HepG2 (cell line): ENCODE results near the gene LGI1. TPM values are rescaled to one million over a fixed set of nuclear protein-coding genes. Genes with fewer than 3 reads are reported as not detected.

ENCODE experiments used
- ATAC-seq: fragments of 200-7000 bp; cut with Tn5 transposase; 3 replicates; pipeline ENCODE4 v1.9.1; 2020; ENCODE audit warnings: mild to moderate bottlenecking, moderate library complexity
- BruUV-seq: library from RNA; stranded (reverse); fragments of 400-500 nt; replicated peaks from 2 replicates; lab custom pipeline; 2021; lab: Mats Ljungman, UMichigan
- CTCF ChIA-PET: fragments of 300-600 bp; formaldehyde crosslinking; extraction: SDS; loops from one replicate; lab custom pipeline; 2021; ENCODE audit warnings: low total read pairs, inconsistent platforms, low intra/inter-chr PET ratio; lab: Yijun Ruan, JAX
- POLR2A ChIA-PET: fragments of 350-600 bp; sonication (Branson Sonifier 250); formaldehyde crosslinking; loops from one replicate; lab custom pipeline; 2020; ENCODE audit warnings: antibody characterized with exemption, inconsistent platforms; lab: Yijun Ruan, JAX
- DNase-seq: peaks from one replicate; pipeline ENCODE4 v3.0.0-alpha.2; 2015; ENCODE audit warnings: low spot score
- FAIRE-seq: peaks from 3 replicates; lab custom pipeline; 2011; peaks lifted over from hg19 to GRCh38; lab: Jason Lieb, UNC
- H2AFZ ChIP-seq: one replicate; pipeline ENCODE4 v1.6.1; 2011; ENCODE audit warnings: low read length, inconsistent platforms
- H3K27ac ChIP-seq: fragments of 300-600 bp; 3 replicates; pipeline ENCODE4 v1.8.0; 2011; ENCODE audit warnings: mixed run types, mild to moderate bottlenecking, mixed read lengths, low read length, inconsistent platforms; ENCODE audit not compliant: insufficient read depth; ENCODE audit errors: extremely low read length
- H3K27me3 ChIP-seq, 2 experiments: fragments of 200-600 bp in 1 of 2; 2 replicates in 1 of 2; 3 replicates in 1 of 2; pipeline versions ENCODE4 v1.6.0 to v1.8.0; 2011; ENCODE audit warnings: low read length in 2 of 2, mild to moderate bottlenecking in 2 of 2, moderate library complexity in 2 of 2, inconsistent platforms in 1 of 2; ENCODE audit not compliant: insufficient read depth in 2 of 2, control insufficient read depth in 1 of 2
- H3K36me3 ChIP-seq, 2 experiments: fragments of 200-600 bp in 1 of 2; replicated peaks in 1 of 2; 2 replicates in 1 of 2; 3 replicates in 1 of 2; pipeline versions ENCODE4 v1.5.1 to v1.8.0; 2011; ENCODE audit warnings: low read length in 2 of 2, inconsistent platforms in 1 of 2; ENCODE audit not compliant: insufficient read depth in 2 of 2, control insufficient read depth in 1 of 2
- H3K4me1 ChIP-seq: 2 replicates; pipeline ENCODE4 v1.5.1; 2012; ENCODE audit warnings: low read length, inconsistent platforms; ENCODE audit not compliant: insufficient read depth
- H3K4me2 ChIP-seq: 2 replicates; pipeline ENCODE4 v1.6.0; 2011; ENCODE audit warnings: low read depth, low read length, inconsistent platforms
- H3K4me3 ChIP-seq, 3 experiments: fragments of 200-600 bp in 1 of 3; sonication (generic), shearing (Covaris generic) in 1 of 3; replicated peaks in 1 of 3; 2 replicates each; pipeline ENCODE4 v1.5.1; 2011 to 2016; ENCODE audit warnings: low read length in 3 of 3, inconsistent platforms in 2 of 3, low read depth in 2 of 3, mild to moderate bottlenecking in 2 of 3, control low read depth in 1 of 3, mixed read lengths in 1 of 3; ENCODE audit not compliant: insufficient read depth in 1 of 3
- H3K79me2 ChIP-seq: one replicate; pipeline ENCODE4 v1.6.1; 2011; ENCODE audit warnings: low read length, inconsistent platforms; ENCODE audit not compliant: insufficient read depth
- H3K9ac ChIP-seq: 2 replicates; pipeline ENCODE4 v1.6.0; 2011; ENCODE audit warnings: mild to moderate bottlenecking, low read depth, low read length, inconsistent platforms; ENCODE audit not compliant: insufficient read depth
- H3K9me3 ChIP-seq: 2 replicates; pipeline ENCODE4 v1.5.1; 2012; ENCODE audit warnings: mild to moderate bottlenecking, low read length
- H4K20me1 ChIP-seq: 2 replicates; pipeline ENCODE4 v1.6.0; 2011; ENCODE audit warnings: inconsistent platforms, mild to moderate bottlenecking, low read length, moderate library complexity; ENCODE audit not compliant: insufficient read depth
- ATF7 ChIP-seq, 2 experiments: fragments of 450-650 bp in 1 of 2; sonication (generic) in 1 of 2; formaldehyde crosslinking in 1 of 2; IDR thresholded peaks; 2 replicates each; pipeline versions ENCODE4 v1.4.0 to v1.6.1; 2016 to 2020; ENCODE audit warnings: antibody characterized with exemption in 1 of 2, mild to moderate bottlenecking in 1 of 2, missing genetic modification reagents in 1 of 2
- CEBPB ChIP-seq: IDR thresholded peaks from 2 replicates; pipeline ENCODE4 v1.6.1; 2011; ENCODE audit warnings: low read depth, low read length, improper control_type of control experiment, borderline replicate concordance
- ZNF570 ChIP-seq: sonication (generic); formaldehyde crosslinking; IDR thresholded peaks from 2 replicates; pipeline ENCODE4 v1.4.0; 2020; ENCODE audit warnings: mild to moderate bottlenecking, missing genetic modification reagents, borderline replicate concordance
- ZNF629 ChIP-seq: sonication (generic); formaldehyde crosslinking; conservative IDR thresholded peaks from 2 replicates; pipeline ENCODE4 v1.5.0; 2020; ENCODE audit warnings: missing genetic modification reagents
- WGBS: methylation state at CpG from one replicate; pipeline ENCODE4 v1.1.6; 2017; ENCODE audit warnings: low lambda C conversion rate; 5-methylcytosine and 5-hydroxymethylcytosine counted together
- in situ Hi-C: cut with HindIII; loops from 2 replicates; pipeline ENCODE4 v1.10.0; 2017; ENCODE audit warnings: low pct_unique_long_range_greater_than_20kb; ENCODE audit not compliant: extremely low pct_ligation_motif_present
- intact Hi-C: fragments of 100-400 bp; cut with micrococcal nuclease; formaldehyde crosslinking; loops from one replicate; pipeline ENCODE4 v1.10.0; 2022; ENCODE audit not compliant: unreplicated experiment
- polyA plus RNA-seq, 8 experiments: library from polyadenylated mRNA; depleted of rRNA in 3 of 8; stranded (reverse) in 7 of 8; unstranded in 1 of 8; fragments of >200 nt; fragmentation: Illumina TruSeq in 4 of 8; extraction: Trizol in 4 of 8; gene quantifications; 2 replicates each; pipeline versions ENCODE4 v1.2.1 to v1.2.3, GENCODE V29; 2011 to 2016; ENCODE audit warnings: low read depth in 4 of 8, missing spikeins in 1 of 8, mixed read lengths in 1 of 8; ENCODE audit not compliant: insufficient read depth in 1 of 8
- total RNA-seq, 5 experiments: library from RNA; depleted of rRNA; stranded (reverse); fragments of >200 nt; fragmentation: Illumina TruSeq; extraction: Trizol; gene quantifications; 2 replicates each; pipeline ENCODE4 v1.2.3, GENCODE V29; 2016; ENCODE audit warnings: low read depth in 1 of 5
- TF ChIP-seq, protein P1 (sequence below): sonication (generic); formaldehyde crosslinking; IDR thresholded peaks from 2 replicates; pipeline ENCODE4 v1.5.0; 2020; ENCODE audit warnings: mild to moderate bottlenecking, missing genetic modification reagents, borderline replicate concordance
- TF ChIP-seq, protein P2 (sequence below), 2 experiments: fragments of 450-650 bp in 1 of 2; sonication (generic) in 1 of 2; formaldehyde crosslinking; IDR thresholded peaks; 2 replicates each; pipeline versions ENCODE4 v1.5.0 to v1.8.0; 2020 to 2022; ENCODE audit warnings: mild to moderate bottlenecking in 1 of 2, missing genetic modification reagents in 1 of 2
- TF ChIP-seq, protein P3 (sequence below), 2 experiments: sonication (generic) in 1 of 2; formaldehyde crosslinking in 1 of 2; IDR thresholded peaks; 2 replicates each; pipeline versions ENCODE4 v1.4.0 to v1.6.1; 2018 to 2020; ENCODE audit warnings: missing genetic modification reagents in 2 of 2, borderline replicate concordance in 1 of 2, low read depth in 1 of 2, mild to moderate bottlenecking in 1 of 2, missing biosample characterization in 1 of 2

The LGI1 gene
- total and polyA plus RNA-seq, 2 of the 13 experiments (the other 11 are each of a cell fraction or from before 2014, with no cell fraction given), result not detected

GRCh38 chr10:93771354-93771753 is 13.6 kb downstream of the LGI1 start:
- POLR2A ChIA-PET, result no interaction called here
- no peak overlapping the region for H3K27ac ChIP-seq
- CTCF ChIA-PET, result no interaction called here
- in situ Hi-C loops (no loop called here), intact Hi-C loops (no loop called here)
- H3K9ac ChIP-seq, result no peak overlapping the region
- FAIRE-seq (no peak), ATAC-seq (no peak), DNase-seq (no peak)
- H3K4me3 ChIP-seq, result no peak overlapping the region
- H3K9me3 ChIP-seq, result no peaks in the 10 kb centered on the region
- no peaks in the 10 kb centered on the region for H3K79me2 ChIP-seq
- peaks cover 0 to 5% of the 10 kb centered on the region in 2 experiments; a peak in 1 of 5 replicates for H3K27me3 ChIP-seq
- H3K36me3 ChIP-seq, result no peaks in the 10 kb centered on the region
- peaks cover 7% of the 10 kb centered on the region for H3K4me1 ChIP-seq
- H4K20me1 ChIP-seq, result no peaks in the 10 kb centered on the region
- no peak overlapping the region for H3K4me2 ChIP-seq
- H2AFZ ChIP-seq, result no peak overlapping the region
- no TSS peak for BruUV-seq
- TF ChIP-seq ATF7 (IDR thresholded peaks at IDR 0.05) (peak; percentile 37; the same call in 1 of the 2 replicates), ATF7 (CRISPR knock-in tag; IDR thresholded peaks at IDR 0.05) (no peak), CEBPB (peak; percentile 70), ZNF570 (CRISPR knock-in tag) (no peak), ZNF629 (CRISPR knock-in tag) (no peak)
- TF ChIP-seq, protein P1, sequence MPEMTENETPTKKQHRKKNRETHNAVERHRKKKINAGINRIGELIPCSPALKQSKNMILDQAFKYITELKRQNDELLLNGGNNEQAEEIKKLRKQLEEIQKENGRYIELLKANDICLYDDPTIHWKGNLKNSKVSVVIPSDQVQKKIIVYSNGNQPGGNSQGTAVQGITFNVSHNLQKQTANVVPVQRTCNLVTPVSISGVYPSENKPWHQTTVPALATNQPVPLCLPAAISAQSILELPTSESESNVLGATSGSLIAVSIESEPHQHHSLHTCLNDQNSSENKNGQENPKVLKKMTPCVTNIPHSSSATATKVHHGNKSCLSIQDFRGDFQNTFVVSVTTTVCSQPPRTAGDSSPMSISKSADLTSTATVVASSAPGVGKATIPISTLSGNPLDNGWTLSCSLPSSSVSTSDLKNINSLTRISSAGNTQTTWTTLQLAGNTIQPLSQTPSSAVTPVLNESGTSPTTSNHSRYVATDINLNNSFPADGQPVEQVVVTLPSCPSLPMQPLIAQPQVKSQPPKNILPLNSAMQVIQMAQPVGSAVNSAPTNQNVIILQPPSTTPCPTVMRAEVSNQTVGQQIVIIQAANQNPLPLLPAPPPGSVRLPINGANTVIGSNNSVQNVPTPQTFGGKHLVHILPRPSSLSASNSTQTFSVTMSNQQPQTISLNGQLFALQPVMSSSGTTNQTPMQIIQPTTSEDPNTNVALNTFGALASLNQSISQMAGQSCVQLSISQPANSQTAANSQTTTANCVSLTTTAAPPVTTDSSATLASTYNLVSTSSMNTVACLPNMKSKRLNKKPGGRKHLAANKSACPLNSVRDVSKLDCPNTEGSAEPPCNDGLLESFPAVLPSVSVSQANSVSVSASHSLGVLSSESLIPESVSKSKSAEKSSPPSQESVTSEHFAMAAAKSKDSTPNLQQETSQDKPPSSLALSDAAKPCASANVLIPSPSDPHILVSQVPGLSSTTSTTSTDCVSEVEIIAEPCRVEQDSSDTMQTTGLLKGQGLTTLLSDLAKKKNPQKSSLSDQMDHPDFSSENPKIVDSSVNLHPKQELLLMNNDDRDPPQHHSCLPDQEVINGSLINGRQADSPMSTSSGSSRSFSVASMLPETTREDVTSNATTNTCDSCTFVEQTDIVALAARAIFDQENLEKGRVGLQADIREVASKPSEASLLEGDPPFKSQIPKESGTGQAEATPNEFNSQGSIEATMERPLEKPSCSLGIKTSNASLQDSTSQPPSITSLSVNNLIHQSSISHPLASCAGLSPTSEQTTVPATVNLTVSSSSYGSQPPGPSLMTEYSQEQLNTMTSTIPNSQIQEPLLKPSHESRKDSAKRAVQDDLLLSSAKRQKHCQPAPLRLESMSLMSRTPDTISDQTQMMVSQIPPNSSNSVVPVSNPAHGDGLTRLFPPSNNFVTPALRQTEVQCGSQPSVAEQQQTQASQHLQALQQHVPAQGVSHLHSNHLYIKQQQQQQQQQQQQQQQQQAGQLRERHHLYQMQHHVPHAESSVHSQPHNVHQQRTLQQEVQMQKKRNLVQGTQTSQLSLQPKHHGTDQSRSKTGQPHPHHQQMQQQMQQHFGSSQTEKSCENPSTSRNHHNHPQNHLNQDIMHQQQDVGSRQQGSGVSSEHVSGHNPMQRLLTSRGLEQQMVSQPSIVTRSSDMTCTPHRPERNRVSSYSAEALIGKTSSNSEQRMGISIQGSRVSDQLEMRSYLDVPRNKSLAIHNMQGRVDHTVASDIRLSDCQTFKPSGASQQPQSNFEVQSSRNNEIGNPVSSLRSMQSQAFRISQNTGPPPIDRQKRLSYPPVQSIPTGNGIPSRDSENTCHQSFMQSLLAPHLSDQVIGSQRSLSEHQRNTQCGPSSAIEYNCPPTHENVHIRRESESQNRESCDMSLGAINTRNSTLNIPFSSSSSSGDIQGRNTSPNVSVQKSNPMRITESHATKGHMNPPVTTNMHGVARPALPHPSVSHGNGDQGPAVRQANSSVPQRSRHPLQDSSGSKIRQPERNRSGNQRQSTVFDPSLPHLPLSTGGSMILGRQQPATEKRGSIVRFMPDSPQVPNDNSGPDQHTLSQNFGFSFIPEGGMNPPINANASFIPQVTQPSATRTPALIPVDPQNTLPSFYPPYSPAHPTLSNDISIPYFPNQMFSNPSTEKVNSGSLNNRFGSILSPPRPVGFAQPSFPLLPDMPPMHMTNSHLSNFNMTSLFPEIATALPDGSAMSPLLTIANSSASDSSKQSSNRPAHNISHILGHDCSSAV (CRISPR knock-in tag), result no peak
- TF ChIP-seq, protein P2, sequence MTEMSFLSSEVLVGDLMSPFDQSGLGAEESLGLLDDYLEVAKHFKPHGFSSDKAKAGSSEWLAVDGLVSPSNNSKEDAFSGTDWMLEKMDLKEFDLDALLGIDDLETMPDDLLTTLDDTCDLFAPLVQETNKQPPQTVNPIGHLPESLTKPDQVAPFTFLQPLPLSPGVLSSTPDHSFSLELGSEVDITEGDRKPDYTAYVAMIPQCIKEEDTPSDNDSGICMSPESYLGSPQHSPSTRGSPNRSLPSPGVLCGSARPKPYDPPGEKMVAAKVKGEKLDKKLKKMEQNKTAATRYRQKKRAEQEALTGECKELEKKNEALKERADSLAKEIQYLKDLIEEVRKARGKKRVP (CRISPR knock-in tag; IDR thresholded peaks at IDR 0.05), result peak in 1 of 2 experiments; percentile 44; a peak in 1 of 4 replicates
- TF ChIP-seq, protein P3, sequence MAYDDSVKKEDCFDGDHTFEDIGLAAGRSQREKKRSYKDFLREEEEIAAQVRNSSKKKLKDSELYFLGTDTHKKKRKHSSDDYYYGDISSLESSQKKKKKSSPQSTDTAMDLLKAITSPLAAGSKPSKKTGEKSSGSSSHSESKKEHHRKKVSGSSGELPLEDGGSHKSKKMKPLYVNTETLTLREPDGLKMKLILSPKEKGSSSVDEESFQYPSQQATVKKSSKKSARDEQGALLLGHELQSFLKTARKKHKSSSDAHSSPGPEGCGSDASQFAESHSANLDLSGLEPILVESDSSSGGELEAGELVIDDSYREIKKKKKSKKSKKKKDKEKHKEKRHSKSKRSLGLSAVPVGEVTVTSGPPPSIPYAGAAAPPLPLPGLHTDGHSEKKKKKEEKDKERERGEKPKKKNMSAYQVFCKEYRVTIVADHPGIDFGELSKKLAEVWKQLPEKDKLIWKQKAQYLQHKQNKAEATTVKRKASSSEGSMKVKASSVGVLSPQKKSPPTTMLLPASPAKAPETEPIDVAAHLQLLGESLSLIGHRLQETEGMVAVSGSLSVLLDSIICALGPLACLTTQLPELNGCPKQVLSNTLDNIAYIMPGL (CRISPR knock-in tag; IDR thresholded peaks at IDR 0.05; ENCODE audit: borderline replicate concordance in 1 of 2, low read depth in 1 of 2), result no peak
- WGBS, result 37% methylated on average over 7 of the region's 7 CpGs
